ENCODE measurements around the gene CCDC86.
"Not testable (repeated sequence)": the region's sequence is repeated elsewhere in the genome, so short reads cannot be mapped to it uniquely, and the experiment has no call there.

The CCDC86 gene, protein sequence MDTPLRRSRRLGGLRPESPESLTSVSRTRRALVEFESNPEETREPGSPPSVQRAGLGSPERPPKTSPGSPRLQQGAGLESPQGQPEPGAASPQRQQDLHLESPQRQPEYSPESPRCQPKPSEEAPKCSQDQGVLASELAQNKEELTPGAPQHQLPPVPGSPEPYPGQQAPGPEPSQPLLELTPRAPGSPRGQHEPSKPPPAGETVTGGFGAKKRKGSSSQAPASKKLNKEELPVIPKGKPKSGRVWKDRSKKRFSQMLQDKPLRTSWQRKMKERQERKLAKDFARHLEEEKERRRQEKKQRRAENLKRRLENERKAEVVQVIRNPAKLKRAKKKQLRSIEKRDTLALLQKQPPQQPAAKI

DNA sequence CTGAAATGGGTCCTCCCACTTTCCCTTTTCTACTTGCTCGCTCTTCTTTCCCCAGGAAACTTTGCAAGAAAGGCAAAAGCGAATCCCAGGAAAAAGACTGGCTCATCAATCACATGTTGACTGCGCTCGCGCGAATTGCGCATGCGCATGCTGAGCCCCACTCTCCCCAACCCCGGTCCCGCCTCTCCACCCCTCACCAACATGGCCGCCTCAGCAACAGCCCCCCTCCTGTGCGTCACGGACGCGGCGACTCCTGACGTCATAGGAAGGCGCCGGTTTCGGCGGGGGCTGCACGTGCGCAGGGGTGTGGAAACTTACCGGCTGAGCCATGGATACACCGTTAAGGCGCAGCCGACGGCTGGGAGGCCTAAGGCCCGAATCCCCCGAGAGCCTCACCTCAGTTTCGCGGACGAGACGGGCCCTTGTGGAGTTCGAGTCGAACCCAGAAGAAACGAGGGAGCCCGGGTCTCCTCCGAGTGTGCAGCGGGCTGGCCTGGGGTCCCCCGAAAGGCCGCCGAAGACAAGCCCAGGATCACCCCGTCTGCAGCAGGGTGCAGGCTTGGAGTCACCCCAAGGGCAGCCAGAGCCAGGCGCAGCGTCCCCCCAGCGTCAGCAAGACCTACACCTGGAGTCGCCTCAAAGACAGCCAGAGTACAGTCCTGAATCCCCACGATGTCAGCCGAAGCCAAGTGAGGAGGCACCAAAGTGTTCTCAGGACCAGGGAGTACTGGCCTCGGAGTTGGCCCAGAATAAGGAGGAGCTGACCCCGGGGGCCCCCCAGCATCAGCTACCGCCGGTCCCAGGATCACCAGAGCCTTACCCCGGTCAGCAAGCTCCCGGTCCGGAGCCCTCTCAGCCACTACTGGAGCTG is at the start of gene CCDC86:
CCDC86 (plus strand) TSS at position 317 of the 871 bp plus-strand sequence; CDS start at position 329, 12 bp downstream.
- FAIRE-seq, result peak; percentile 49

DNA sequence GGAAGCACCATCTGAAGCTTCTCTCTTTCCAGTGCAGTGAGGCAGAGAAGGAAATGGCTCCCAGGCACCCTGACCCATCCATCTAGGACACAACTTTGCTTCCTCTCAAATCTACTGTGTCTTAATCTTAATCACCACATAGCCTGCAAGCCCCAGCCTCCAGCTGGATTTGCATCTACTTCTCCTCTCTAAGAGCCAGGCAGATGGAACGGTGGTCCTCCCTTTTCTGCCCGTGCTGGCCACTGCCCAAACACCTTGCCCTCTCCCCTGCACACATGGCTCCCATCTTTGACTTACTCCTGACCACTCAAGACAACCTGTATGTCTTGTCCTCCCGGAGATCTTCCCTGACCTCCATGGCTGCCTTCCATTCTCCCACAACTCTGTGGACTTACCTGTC is 49.4 kb upstream of the CCDC86 start:
- no peak for FAIRE-seq

GRCh38 chr11:60795291-60795690 is 46.6 kb upstream of the CCDC86 start:
- no peak for FAIRE-seq

DNA sequence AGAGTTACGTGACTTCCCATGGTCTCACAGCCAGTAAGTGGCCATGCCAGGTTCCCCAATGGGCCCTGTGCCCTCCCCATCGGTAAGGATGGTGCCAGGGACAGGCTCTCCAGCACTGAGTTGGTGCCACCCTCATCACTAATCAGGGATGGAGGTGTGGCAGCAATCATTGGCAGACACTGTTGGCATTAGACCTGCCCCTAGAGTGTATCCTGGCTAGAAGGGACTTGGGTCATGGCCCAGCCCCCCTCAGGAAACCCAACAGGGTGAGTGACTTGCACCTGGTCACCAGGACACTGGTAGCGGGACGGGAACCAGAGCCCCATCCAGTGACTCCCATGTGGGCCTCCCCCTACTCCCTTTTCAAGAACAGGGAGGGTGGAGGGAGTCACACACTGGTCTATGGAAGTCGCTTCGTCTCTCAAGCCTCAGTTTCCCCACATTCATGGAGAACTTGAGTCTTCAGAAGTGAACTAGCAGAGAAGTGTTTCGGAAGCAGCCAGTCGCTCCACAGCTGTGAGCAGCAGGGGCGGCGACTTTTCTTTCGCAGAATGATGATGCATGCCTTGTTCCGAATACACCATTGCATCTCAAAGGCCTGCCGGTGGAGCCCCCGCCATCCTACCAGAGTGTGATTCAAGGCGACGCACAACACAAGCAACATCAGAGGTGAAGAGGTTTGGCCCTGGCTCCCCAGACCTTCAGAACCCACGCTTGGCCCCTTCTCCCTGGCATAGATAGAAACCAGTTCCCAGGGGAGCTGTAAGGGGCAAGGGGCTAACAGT is 43.9 kb upstream of the CCDC86 start:
- FAIRE-seq, result no peak

DNA sequence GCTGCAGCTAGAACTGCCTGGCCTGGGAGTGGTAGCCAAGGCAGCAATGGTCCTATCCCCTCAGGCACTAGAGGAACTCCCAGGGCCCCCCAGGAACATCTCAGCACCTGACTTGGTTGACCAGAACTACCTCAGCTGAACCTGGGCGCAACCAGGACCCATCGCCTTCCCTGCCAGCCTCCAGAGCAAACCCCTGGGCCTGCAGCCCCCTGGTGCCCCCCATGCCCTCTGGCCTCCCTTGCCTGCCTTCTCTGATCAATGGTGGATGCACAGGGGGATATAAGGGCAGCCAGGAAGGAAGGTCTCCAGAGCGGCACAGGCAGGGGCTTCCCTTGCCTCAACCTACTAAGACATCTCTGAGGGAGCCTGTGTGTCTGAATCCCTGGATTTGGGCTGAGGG is 43.3 kb upstream of the CCDC86 start:
- FAIRE-seq, result no peak

GRCh38 chr11:60801194-60801593 is 40.7 kb upstream of the CCDC86 start:
- FAIRE-seq, result no peak

DNA sequence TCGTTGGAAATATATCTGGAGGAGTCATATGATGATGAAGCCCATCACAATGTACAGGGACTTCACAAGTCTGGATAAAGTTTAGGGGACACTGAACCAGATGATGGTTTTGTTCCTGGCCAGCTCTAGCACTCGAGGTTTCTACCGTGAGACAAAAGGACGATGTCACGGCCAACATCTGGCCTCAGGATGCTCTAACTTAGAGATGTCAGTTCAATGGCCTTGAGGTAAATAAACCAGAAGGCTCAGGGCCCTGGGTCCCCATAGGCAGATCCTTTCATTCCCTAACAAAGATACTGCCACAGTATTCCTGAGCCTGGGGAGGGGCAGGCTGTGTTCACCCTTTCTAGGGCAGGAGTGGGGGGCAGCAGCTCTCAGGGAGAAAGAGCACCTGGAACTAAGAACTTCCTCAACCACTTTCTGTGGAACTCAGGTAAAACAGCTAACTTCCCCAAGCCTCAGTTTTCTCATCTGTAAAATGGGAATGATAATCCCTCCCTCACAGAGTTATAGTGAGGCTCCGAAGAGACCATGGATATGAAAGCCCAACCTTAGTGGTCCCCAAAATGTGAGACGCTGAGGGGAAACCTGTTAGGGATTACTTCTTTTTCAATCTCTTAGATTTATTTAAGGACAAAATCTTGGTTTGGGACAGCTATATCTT is 38.5 kb upstream of the CCDC86 start:
- no peak for FAIRE-seq

DNA sequence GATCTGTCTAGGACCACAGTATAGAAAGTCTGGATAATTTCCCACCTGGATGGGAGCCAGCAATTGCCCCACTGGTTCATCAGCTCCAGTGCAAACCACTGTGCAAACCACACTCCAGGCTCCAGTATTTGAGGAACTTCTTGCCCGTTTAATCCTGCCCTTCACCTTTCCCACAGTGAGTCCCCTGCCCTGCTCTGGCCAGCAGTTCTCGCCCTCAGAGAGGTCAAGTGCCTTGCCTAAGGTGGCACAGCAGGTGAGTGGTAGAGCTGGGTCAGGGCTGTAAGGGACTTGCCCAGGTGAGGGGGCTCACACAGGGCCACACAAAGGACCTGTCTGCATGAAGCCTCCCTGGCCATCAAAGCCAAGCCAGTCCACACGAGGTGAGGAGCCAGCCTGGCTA is 32.7 kb upstream of the CCDC86 start:
- no peak for FAIRE-seq

DNA sequence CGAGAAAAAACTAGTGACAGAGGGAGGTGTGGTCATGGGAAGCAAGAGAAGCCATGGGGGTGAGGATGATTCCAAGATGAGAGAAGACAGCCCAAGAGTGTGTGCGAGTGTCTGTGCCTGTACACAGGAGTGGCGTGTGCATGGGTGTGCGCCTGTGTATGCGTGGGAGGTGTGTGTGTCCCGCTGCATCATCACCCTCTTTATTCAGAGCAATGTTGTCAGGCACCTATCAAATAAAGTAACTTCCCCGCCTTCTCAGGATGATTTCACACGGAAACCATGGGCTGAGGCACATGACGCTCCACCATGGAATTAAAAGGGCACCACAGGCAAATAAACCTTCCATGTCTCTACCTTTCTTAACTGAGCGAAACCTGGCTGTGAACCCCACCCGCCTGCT is 32.2 kb upstream of the CCDC86 start:
- FAIRE-seq, result no peak

DNA sequence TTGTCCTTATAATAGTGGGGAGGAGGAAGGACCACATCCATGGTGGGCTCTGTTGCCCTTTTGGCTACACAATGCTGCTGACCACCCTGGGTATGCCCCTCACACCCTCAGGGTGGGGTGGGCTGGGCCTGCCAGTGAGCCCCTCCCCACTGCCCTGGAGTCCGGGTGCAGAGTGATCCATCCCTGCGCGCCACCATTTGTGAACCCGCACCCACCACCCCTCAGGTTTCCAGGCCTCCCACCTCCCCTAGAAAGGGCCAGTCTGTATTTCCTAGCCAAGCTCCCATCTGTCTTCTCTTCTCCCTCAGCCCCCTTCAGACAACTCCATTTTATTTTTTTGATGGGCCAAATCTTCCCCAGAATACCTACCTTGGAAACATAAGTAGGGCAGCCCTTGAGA is 31.8 kb upstream of the CCDC86 start:
- FAIRE-seq, result no peak

GRCh38 chr11:60810569-60810968 is 31.3 kb upstream of the CCDC86 start:
- FAIRE-seq, result no peak

DNA sequence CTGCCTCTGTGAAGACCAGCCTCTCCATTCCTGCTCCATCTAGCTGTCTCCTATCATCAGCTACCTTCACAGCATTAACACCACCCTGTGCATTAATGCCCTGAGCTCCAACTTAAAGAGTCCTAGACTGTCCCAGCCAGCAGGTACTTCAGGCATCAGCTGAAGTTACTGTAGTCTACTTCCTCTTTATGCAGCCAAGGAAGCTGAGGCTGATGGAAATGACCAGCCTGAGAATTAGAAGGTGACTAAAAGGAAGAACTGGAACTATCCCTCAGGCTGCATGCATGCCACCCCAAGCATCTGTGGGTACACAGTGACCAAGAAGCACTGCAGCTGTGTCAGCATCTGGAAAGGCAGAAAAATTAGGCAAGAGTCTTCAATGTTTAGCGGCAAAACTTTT is 28.6 kb upstream of the CCDC86 start:
- FAIRE-seq, result no peak

DNA sequence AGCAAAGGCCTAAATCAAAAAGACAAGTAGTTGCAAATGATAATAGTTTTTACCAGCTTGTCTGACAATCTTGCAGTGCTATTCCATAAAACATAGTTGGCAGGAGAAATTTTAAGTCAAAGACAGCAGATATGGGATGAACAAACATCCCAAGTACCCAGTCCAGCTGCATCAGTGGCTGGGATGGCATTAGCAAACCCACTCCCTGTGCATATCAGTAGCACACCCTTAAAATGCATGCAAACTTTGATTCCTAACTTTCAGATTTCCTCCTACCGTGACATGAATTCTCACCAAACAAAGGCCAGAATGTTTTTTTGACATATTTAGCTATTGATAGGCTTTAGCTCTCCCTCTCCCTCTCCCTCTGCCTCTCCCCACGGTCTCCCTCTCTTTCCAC is 27.8 kb upstream of the CCDC86 start:
- FAIRE-seq, result no peak

GRCh38 chr11:60816590-60817157 is 25.2 kb upstream of the CCDC86 start:
- no peak for FAIRE-seq

DNA sequence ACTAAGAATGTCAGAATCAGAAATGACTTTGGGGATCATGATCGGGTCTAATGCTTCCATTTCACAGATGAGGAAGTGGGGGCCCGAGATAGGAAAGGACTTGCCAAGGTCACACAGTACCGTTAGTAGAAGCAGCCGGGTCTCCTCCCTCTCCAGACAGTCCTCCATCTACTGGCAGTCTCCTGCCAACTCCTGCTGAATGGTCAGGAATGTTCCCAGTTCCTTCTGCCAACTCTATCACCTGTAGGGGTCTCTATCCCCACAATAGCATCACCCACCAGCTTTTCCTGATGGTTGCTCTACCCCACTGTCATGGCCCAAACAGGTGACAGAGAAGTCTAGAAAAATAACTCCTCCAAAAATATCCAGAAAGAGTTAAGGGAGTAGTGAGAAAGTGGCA is 23.9 kb upstream of the CCDC86 start:
- FAIRE-seq, result no peak

GRCh38 chr11:60821827-60822599 is 19.9 kb upstream of the CCDC86 start:
- FAIRE-seq, result no peak

- FAIRE-seq, result not testable (repeated sequence)
These were observed 18.1 kb upstream of the CCDC86 start for GRCh38 chr11:60823745-60824306.

GRCh38 chr11:60825118-60825517 is 16.8 kb upstream of the CCDC86 start:
- FAIRE-seq, result no peak

GRCh38 chr11:60825790-60826189 is 16.1 kb upstream of the CCDC86 start:
- no peak for FAIRE-seq

DNA sequence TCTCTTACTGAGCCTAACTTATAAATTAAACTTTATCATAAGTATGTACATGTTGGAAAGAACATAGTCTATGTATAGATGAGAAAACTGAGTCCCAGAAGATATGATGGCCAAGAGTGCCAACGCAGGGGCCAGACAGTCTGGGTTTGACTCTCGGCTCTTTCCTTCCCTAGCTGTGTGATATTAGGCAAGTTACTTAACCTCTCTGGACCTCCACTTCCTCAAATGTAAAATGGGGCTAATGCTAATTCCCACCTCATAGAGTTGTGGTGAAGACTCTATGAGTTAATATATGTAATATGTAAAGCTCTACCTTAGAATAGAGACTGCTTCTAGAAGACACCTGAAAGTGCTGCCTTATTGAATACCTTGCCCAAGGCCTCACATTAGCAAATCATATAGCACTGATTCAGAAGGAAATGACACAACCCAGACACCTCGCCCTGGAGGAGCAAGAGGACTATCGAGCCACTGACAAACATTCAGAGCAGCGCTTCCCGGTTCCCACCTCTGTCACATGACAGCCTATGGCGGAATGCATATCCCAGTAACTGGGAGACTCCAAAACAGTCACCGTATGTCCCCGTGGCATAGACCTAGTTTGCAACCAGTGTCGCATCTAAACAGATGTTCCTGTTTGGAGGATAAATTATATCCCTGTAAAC is 11.3 kb upstream of the CCDC86 start:
- no peak for FAIRE-seq

DNA sequence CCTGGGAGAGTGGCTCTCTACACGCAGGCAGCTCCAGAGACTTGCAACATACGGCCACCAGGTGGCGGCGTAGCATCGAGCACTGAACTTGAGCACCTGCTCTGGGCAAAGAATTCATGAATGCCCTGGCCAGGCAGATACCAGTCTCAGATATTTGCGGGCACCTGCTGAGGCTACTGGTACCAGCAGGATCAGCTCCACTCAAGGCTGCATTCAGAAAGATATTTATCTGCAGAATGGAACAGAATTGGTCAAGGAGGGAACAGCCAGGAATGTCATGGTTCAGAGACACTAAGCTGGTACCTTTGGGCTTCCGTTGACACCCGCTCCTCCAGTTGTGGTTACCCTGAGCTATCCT is 10.8 kb upstream of the CCDC86 start:
- FAIRE-seq, result no peak
